A673 (cell line): ENCODE data around the gene AFAP1.

Experiments
- EZH2 ChIP-seq: fragments of 200-600 bp; sonication (generic); IDR thresholded peaks from 2 replicates; pipeline ENCODE4 v1.6.1; 2017; ENCODE audit warnings: borderline replicate concordance, low read depth, mild to moderate bottlenecking, mixed read lengths, antibody characterized with exemption, low read length; ENCODE audit not compliant: poor library complexity, severe bottlenecking
- TF ChIP-seq, protein P1 (sequence below): fragments of 300-800, 200-600 bp; sonication (generic); conservative IDR thresholded peaks from 2 replicates; pipeline ENCODE4 v1.5.1; 2017; ENCODE audit warnings: low read depth, mild to moderate bottlenecking, antibody characterized with exemption, low read length, moderate library complexity, mixed read lengths

DNA sequence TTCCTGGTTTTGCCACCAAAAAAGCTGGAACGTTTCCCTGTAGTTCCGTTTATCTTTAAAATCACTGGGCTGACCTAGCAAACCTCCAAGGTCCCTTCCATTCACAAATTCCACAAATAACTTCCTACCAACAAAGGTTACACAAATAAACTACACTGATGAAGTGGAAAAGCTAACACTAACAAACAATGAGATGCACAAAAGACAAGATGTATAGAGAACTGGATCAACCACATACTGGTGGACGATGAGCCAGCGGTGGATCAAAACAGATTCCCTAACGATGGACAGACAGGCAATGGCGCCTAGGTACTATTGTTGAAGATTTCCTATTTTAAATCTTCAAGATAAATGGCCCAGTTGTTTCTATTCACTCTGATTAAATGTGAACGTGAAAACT is 15.5 kb downstream of the AFAP1 start:
- TF ChIP-seq, protein P1, sequence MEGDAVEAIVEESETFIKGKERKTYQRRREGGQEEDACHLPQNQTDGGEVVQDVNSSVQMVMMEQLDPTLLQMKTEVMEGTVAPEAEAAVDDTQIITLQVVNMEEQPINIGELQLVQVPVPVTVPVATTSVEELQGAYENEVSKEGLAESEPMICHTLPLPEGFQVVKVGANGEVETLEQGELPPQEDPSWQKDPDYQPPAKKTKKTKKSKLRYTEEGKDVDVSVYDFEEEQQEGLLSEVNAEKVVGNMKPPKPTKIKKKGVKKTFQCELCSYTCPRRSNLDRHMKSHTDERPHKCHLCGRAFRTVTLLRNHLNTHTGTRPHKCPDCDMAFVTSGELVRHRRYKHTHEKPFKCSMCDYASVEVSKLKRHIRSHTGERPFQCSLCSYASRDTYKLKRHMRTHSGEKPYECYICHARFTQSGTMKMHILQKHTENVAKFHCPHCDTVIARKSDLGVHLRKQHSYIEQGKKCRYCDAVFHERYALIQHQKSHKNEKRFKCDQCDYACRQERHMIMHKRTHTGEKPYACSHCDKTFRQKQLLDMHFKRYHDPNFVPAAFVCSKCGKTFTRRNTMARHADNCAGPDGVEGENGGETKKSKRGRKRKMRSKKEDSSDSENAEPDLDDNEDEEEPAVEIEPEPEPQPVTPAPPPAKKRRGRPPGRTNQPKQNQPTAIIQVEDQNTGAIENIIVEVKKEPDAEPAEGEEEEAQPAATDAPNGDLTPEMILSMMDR, result no peak
- TF ChIP-seq EZH2, result no peak
